NCI-H146 treated with DMSO at 0.1 percent for 48 hours (cell line): ENCODE results near the gene SCGB1A1.
"Not testable (repeated sequence)": the region's sequence is repeated elsewhere in the genome, so short reads cannot be mapped to it uniquely, and the experiment has no call there.

Source experiments
- DNase-seq: peaks from one replicate; lab custom pipeline; 2025; ENCODE audit not compliant: unreplicated experiment; lab: John Stamatoyannopoulos, UW

The SCGB1A1 gene

GRCh38 chr11:62449451-62449851 lies 30.6 kb downstream of the SCGB1A1 start:
- DNase-seq: no peak

DNA sequence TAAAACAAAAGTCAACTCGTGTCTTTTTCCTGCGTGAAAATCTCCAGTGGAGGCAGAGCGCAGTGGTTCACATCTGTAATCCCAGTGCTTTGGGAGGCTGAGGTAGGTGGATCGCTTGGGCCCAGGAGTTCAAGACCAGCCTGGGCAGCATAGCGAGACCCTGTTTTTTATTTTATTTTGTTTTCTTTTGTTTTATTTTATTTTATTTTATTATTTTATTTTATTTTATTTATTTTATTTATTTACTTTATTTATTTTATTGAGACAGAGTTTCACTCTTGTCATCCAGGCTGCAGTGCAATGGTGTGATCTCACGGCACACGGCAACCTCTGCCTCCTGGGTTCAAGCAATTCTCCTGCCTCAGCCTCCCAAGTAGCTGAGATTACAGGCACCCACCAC lies 31.1 kb downstream of the SCGB1A1 start:
- not testable (repeated sequence) for DNase-seq

DNA sequence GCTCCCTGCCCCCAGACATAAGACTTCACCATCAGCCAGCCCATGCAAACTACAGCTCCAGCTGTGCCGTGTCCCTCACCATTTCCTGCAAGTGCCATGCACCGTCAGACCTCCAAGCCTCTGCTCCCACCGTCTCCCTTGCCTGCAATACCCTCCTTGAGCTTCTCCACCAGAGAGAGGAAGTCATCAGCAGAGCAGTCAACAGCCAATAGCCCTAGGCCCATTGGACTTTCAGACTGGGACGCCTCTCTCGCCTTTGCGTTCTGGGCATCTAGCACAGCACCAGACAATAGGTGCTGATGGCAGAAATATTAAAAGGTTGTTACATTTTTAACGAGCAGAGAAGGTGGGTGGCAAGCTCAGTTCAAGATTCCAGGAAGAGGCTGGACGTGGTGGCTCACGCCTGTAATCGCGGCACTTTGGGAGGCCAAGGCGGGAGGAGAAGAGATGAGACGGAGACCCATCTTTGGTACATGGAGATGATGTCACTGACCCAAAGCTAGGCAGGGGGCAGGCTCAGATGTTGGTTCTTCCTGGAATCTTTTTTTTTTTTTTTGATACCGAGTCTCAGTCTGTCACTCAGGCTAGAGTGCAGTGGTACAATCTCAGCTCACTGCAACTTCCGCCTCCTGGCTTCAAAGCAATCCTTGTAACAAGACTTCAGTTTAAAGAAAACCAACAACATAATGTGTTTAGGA lies 31.9 kb downstream of the SCGB1A1 start:
- no peak for DNase-seq

GRCh38 chr11:62451241-62451621 lies 32.4 kb downstream of the SCGB1A1 start:
- no peak for DNase-seq

DNA sequence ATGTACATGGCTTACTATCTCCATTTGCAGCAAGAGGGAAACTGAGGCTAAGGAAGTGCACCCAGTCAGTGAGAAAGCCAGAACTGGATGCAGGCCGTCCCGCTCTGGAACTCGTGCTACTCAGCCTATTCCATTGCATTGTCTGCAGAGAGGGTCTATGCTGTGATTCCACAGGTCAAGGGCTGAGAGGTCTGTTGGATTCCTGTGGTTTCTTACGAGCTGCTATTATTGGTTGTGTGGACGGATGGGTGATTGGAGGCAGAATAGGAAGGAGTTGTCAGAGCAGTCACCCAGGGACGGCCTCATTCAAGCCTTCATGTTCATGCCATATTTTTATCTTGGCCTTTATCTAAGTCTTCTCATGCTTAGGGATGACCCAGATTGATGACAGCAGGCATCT lies 33.4 kb downstream of the SCGB1A1 start:
- DNase-seq: no peak

GRCh38 chr11:62452839-62453468 lies 34.1 kb downstream of the SCGB1A1 start:
- DNase-seq: no peak

GRCh38 chr11:62456630-62457029 lies 37.8 kb downstream of the SCGB1A1 start:
- peak; percentile 92 for DNase-seq

- no peak for DNase-seq
These were observed 38.6 kb downstream of the SCGB1A1 start for GRCh38 chr11:62457478-62457877.

DNA sequence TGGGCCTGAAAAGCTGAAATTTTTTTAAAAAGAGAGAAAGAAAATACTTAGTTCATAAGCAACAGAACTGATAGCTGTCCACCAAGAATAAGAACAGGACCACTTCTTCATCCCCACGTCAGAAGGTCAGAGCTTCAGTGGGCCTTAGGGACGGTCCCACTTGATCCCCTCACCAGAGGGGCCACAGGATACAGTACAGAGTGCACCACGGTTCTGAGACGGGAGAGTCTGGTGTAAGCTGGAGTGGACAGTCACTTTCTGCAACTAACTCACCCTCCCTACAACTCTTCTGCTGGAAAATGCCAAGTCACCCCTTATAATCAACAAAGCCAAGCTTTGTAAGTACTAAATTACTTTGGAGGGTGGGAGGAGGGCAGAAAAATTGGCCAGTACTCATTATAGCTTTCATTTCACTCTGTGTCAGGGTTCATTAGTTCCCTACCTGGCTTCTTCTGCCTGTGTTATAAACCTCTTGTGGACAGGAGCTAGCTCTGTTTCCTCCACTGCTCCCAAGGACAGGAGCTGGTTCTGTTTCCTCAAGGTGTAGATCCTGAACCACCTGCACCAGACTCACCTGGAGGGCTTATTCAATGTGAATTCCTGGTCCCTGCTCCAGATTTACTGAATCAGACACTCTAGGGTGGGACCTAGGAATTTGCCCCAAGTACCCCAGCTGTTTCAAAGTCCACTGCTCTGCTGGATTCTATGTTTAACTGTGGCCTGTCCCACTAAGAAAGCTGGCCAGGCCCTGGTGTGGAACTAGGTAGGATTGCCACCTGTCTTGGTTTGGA lies 39.6 kb downstream of the SCGB1A1 start:
- DNase-seq: no peak

GRCh38 chr11:62459080-62459479 lies 40.2 kb downstream of the SCGB1A1 start:
- no peak for DNase-seq

DNA sequence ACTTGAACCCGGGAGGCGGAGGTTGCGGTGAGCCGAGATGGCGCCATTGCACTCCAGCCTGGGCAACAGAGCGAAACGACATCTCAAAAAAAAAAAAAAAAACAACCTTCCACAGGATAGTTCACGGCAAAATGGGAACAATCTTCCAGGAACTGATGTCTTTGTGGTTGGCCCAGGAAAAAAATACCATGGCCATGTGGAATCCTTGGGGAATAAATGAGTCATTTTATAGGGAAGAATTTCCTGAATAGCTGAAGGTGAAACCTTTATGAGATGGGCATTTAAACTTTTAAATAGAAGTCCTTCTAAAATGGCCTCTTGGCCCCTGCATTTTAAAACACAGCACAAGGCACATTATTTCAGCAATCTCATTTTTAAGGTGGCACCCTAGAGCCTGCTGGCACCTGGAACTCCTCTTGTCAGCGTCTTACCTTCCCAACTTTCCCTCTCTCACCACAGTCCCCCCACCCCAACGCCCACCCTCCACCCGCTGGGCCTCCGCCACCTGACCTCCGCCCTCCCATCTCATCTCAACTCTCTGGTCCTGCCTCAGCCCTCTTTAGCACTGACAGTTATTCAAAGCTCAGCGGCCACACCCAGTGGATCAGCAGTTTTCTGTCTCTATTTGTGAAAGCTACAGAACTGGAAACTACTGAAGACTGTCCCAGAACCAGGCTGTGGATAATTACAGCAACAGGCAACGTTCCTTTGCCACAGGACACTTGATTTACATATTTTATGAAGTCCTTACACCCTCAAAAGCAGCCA lies 43.1 kb downstream of the SCGB1A1 start:
- no peak for DNase-seq

DNA sequence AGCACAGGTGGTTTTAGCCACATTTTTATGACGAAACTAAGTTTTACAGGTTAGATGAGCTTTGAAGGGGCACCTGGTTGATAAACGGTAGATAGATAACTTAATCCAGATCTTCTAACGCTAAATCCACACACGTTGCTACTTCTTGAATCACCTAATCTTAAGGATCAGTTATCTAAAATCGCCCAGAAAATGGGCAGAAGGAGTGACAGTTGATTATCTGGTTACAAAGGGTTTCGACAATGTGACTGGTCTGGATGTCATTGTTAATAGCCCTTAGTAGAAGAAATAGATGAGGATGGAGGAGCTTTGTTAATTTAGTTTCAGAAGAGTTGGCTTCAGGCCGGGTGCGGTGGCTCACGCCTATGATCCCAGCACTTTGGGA lies 43.7 kb downstream of the SCGB1A1 start:
- DNase-seq: no peak

DNA sequence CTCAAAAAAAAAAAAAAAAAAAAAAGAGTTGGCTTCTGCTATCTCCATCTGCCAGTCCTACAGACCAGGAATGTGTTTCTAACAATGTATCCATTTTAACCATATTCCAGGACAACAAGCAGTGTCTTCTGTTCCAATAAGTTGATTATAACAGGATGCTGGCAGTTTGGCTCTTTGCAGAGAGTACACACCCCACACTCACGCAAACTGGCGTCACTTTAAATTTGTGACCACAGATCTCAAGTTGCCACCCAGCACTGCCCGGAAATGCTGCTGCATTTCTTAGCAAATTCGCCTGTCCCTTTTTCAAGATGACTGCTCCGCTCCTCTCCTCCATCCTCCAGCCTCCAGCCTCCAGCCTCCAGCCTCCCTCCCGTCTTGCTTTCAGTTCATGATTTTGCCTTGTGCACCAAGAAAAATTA lies 44.3 kb downstream of the SCGB1A1 start:
- no peak for DNase-seq

GRCh38 chr11:62464655-62465054 lies 45.8 kb downstream of the SCGB1A1 start:
- DNase-seq: no peak

DNA sequence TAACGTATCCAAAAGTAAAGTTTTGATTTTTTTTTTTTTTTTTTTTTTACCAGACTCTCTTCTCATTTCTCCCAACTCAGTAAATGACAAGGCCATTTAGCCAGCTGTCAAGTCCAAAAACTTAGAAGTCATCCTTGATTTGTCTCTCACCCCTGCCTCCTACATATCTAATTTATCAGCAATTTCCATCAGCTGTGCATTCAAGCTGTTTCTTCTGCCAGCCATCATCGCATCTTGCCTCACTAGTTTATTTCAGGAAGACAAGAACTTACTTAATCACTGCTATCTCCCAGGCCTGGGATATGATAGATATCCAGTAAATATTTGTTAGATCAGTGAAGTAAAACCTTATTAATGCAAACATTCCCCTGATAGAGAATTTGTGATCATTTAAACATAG lies 47.6 kb downstream of the SCGB1A1 start:
- DNase-seq: no peak

DNA sequence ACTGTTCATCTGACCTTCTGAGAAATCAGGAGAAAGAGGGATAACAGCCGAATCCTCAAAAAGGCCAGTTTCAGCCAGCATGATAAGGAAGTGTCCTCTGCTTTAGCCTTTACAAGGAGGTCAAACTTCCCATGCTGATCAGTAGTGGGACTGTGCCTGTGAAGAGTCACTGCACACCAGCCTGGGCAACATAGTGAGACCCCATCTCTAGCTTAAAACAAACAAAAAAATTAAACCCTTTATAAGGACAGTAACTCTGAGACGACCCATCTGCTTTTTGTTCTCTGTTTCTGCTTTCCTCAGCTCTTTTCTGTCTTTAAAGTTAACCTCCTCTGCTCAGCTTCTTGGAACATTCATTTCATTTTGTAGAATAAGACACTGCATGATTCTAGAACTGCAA lies 49.7 kb downstream of the SCGB1A1 start:
- no peak for DNase-seq

DNA sequence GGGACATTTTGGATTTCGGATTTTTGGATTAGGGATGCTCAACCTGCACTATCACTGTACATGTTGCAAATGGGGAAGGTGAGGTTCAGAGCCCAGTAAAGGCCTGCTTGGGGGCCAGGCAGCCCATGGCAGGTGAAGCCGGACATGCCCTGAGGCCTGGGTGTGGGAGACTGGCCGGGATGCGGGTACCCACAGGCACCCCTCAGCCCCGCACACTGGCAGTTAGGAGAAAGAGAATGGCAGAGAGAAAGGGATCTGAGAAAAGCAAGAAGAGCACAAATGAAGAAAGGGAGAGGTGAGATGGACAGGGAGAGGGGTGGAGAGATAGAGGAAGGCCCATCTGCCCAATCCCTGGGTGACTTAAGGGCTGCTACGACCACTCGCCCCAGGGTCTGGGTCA lies 52.8 kb downstream of the SCGB1A1 start:
- DNase-seq: no peak

GRCh38 chr11:62472063-62472884 lies 53.4 kb downstream of the SCGB1A1 start:
- no peak for DNase-seq
